HG02870 (cell line): ENCODE results near the gene MRPL51.
"Not testable (repeated sequence)": the region's sequence is repeated elsewhere in the genome, so short reads cannot be mapped to it uniquely, and the experiment has no call there.

Experiments used
- ATAC-seq: cut with Tn5 transposase; IDR thresholded peaks from one replicate; pipeline ENCODE4 v1.9.1; 2021; ENCODE audit warnings: mild to moderate bottlenecking, moderate library complexity; ENCODE audit not compliant: unreplicated experiment

MRPL51 gene

GRCh38 chr12:6532051-6532926 lies 39.2 kb upstream of the MRPL51 start:
- ATAC-seq, result no peak

DNA sequence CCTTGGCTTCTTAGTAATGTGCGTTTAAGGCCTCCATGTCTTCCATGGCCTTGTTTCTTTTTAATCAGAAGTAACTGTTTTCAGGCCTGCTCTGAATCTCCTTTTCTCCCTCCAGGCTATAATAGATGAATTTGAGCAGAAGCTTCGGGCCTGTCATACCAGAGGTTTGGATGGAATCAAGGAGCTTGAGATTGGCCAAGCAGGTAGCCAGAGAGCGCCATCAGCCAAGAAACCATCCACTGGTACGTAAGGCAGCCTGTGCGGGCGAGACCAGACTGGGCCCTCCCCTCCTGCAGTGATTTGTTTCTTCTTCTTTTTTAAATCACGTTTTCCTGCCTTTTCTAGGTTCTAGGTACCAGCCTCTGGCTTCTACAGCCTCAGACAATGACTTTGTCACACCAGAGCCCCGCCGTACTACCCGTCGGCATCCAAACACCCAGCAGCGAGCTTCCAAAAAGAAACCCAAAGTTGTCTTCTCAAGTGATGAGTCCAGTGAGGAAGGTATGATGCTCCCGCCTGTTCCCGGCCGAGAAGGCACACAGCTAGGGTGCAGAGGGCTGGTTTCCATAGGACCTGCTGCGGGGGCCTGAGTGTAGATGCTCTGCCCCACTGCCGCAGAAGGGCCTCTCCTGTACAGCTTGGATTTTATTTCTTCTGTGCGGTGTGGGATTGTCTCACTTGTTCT lies 37.7 kb upstream of the MRPL51 start:
- no peak for ATAC-seq

- no peak for ATAC-seq
These were observed 36.3 kb upstream of the MRPL51 start for GRCh38 chr12:6529291-6529737.

DNA sequence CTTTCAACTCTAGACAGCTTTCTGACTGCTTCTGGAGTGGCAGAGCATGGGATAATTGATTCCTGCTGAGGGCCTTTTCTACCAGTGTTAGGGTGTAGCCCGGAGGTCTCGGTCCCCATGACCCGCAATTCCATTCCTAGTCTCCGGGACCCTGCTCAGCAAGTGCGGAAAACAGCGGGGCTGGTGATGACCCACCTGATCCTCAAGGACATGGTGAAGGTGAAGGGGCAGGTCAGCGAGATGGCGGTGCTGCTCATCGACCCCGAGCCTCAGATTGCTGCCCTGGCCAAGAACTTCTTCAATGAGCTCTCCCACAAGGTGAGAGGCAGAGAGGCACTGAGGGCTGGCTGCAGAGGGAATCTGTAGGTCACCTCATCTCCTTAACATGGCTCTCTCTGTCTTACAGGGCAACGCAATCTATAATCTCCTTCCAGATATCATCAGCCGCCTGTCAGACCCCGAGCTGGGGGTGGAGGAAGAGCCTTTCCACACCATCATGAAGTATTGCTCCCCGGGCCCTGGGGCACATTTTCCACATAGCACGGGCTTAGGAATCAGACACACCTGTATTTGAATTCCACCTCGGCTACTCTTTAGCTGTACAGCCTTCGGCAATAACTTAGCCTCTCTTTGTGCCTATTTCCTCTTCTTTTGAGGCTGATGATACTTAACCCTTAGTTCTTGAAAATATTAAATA lies 35.6 kb upstream of the MRPL51 start:
- no peak for ATAC-seq

GRCh38 chr12:6527711-6528110 lies 34.6 kb upstream of the MRPL51 start:
- ATAC-seq, result no peak

GRCh38 chr12:6526766-6527525 lies 33.9 kb upstream of the MRPL51 start:
- no peak for ATAC-seq

DNA sequence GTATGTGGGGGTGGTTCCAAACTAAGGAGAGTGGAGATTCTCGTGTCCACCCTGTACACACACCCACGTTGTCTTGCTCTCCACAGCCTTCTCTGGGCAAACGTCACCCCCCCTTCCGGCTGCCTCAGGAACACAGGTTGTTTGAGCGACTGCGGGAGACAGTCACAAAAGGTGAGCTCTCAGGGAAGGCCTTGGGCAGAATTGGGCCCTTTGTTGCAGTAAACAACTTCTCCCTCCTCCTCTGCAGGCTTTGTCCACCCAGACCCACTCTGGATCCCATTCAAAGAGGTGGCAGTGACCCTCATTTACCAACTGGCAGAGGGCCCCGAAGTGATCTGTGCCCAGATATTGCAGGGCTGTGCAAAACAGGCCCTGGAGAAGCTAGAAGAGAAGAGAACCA lies 33.1 kb upstream of the MRPL51 start:
- no peak for ATAC-seq

- ATAC-seq, result no peak
These were observed 31.6 kb upstream of the MRPL51 start for GRCh38 chr12:6524648-6525047.

- ATAC-seq, result no peak
These were observed 30.6 kb upstream of the MRPL51 start for GRCh38 chr12:6523708-6524107.

DNA sequence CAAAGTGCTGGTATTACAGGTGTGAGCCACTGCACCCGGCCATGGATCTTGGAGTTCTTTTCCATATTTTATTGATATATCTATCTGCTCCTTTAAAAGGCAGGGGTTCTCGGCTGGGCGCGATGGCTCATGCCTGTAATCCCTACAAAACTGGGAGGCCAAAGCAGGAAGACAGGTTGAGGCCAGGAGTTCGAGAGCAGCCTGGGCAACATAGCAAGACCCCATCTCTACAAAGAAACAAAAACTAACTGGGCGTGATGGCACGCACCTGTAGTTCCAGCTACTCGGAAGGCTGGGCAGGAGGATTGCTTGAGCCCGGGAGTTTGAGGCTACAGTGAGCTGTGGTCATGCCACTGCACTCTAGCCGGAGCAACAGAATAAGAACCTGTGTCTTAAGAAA lies 29.1 kb upstream of the MRPL51 start:
- no peak for ATAC-seq

- no peak for ATAC-seq
These were observed 27.1 kb upstream of the MRPL51 start for GRCh38 chr12:6520186-6520585.

DNA sequence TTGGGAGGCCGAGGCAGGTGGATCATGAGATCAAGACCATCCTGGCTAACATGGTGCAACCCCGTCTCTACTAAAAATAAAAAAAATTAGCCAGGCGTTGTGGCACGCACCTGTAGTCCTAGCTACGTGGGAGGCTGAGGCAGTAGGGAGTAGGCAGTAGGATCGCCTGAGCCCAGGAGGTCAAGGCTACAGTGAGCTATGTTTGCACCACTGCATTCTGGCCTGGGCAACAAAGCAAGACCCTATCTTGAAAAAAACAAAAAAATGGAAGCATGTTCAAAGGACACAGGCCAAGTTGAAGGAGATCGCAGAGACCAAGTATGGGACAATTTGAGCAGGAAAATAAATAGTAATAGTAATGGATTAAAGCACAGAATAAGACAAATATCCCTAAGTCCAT lies 15.0 kb upstream of the MRPL51 start:
- no peak for ATAC-seq

DNA sequence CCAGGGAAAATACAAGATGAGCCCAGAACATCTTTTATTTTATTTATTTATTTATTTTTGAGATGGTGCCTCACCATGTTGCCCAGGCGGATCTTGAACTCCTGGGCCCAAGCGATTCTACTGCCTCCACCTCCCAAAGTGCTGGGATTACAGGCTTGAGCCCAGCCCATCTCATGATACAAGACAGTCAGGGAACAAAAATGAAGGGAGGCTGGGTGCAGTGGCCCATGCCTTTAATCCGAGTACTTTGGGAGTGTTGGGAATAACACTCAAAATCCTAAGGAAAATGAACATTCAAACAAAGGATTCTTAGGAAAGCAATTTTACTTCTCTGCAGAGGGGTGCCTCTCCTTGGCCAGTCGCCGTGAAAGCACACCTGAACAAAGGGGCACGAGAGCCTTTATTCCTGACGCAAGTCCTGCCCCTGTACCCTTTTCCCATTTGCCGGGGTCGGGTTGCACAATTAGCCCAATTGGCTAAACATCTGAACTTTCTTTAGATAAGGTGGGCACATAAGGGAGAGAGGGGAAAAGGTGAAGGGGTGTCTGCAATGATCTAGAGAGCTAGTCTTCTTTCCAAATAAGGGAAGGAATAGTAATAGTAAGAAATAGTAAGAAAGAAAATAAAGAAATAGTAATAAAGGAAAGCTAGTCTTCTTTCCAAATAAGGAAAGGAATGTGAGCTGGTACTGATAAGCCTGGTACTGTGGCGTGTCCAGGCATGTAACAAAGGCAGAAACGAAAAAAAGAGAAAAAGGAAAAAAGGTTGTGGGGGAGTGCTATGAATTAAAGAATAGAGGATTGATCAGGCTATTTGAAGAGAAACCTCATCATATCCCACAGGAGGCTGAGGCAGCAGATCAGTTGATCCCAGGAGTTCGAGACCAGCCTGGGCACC lies 14.3 kb upstream of the MRPL51 start:
- ATAC-seq, result no peak

DNA sequence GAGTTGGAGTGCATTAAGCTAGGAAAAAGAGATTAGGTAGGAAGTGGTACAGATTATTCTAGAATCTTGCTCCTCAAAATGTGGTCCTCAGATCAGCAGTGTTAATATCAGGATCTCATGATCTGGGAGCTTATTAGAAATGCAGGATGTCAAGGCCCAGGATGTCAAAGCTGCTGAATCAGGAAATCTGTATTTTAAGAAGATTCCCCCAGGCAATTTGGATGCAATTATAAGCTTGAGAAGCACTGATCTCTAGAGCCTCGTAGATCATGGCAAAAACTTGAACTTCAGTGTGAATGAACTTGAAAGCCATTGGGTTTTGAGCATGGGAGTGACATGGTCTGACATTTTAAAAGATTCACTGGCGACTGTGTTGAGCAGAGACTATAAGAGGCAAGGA lies 7.4 kb upstream of the MRPL51 start:
- no peak for ATAC-seq

- ATAC-seq, result not testable (repeated sequence)
These were observed 4.2 kb upstream of the MRPL51 start for GRCh38 chr12:6497291-6497690.

DNA sequence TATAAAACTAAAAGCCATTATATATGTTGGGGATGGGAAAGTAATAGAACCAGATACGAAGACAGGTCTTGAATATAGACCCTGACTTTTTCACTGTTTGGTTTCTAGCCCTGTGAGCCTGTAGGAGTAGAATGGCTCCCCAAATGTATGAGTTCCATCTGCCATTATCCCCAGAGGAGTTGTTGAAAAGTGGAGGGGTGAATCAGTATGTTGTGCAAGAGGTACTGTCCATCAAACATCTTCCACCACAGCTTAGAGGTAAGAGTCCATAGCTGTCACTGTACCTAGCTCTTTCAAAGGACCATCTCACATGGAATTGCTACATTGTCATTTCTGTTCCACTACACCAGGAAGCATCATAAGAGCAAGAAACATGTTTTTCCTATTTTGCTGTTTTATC lies 1.9 kb upstream of the MRPL51 start:
- no peak for ATAC-seq

DNA sequence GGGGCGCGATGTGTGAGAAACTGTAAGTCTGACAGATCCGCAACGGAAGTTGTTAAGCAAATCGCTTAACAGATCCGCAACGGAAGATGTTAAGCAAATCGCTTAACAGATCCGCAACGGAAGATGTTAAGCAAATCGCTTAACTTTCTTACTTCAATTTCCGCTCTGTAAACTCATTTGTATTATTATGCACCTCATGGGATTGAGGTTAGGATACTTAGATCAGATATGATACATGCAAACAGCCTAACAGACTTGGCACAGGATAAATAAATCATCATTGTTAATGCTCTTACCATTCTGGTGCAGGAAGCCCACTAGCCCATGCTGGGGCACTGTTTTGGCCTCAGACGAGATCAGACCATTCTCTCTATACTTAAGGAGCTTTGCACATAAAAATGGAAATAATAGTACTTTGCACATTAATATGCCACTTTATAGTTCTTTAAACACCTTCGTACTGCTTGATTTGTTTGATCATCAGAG lies 1.2 kb upstream of the MRPL51 start:
- ATAC-seq, result no peak

- peak; percentile 88 for ATAC-seq
These were observed 615 bp upstream of the MRPL51 start, which contains the start of gene NCAPD2 for GRCh38 chr12:6493497-6494257. Gene NCAPD2, plus strand, starts transcription at chr12:6494102. Its CDS starts 997 bp downstream, at chr12:6495099.

DNA sequence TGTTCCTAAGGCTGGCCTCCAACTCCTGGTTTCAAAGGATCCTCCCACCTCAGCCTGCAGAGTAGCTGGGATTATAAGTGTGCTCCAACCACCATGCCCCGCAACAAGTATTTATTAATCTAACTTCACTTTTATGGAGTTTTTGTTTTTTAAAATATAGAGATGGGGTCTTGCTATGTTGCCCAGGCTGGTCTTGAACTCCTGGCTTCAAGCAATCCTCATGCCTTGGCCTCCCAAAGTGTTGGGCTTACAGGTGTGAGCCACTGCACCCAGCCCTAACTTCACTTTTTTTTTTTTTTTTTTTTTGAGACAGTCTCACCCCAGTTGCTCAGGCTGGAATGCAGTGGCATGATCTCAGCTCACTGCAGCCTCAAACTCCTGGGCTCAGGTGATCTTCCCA lies 2.4 kb downstream of the MRPL51 start:
- not testable (repeated sequence) for ATAC-seq
